GM23338 (cell line): Measurements from ENCODE around the gene TCF7L2. TPM values are rescaled to one million over a fixed set of nuclear protein-coding genes. Genes with fewer than 3 reads are reported as not detected.
A peak's percentile ranks its signal among the peaks of the same experiment; 100 is the strongest.

Experiments
- ATAC-seq: fragments of 200-7000 bp; cut with Tn5 transposase; 3 replicates; pipeline ENCODE4 v1.9.1; 2020
- DNase-seq: peaks from one replicate; pipeline ENCODE4 v3.0.0-alpha.2; 2015; ENCODE audit warnings: low spot score
- H2AFZ ChIP-seq: fragments of 200-600 bp; sonication (generic); 2 replicates; pipeline ENCODE4 v1.8.0; 2016; ENCODE audit warnings: antibody characterized with exemption, mild to moderate bottlenecking, moderate library complexity
- H3F3A ChIP-seq: fragments of 200-600 bp; sonication (generic); replicated peaks from 2 replicates; pipeline ENCODE4 v1.8.0; 2017; ENCODE audit warnings: antibody characterized with exemption, mixed run types, low read depth
- H3K27ac ChIP-seq: fragments of 200-600 bp; sonication (generic); 2 replicates; pipeline ENCODE4 v1.6.1; 2016; ENCODE audit warnings: low read depth
- H3K27me3 ChIP-seq: fragments of 200-600 bp; sonication (generic); 2 replicates; pipeline ENCODE4 v1.8.0; 2016; ENCODE audit warnings: mild to moderate bottlenecking, mixed run types, moderate library complexity; ENCODE audit not compliant: insufficient read depth
- H3K36me3 ChIP-seq: fragments of 200-600 bp; sonication (generic); 2 replicates; pipeline ENCODE4 v1.8.0; 2016; ENCODE audit warnings: mild to moderate bottlenecking; ENCODE audit not compliant: insufficient read depth
- H3K4me1 ChIP-seq: fragments of 200-600 bp; sonication (generic); 2 replicates; pipeline ENCODE4 v1.8.0; 2016; ENCODE audit warnings: mild to moderate bottlenecking, moderate library complexity; ENCODE audit not compliant: insufficient read depth
- H3K4me2 ChIP-seq: fragments of 200-600 bp; sonication (generic); 2 replicates; pipeline ENCODE4 v1.7.1; 2017; ENCODE audit warnings: mixed run types
- H3K4me3 ChIP-seq: fragments of 200-600 bp; sonication (generic); 2 replicates; pipeline ENCODE4 v1.6.1; 2016; ENCODE audit warnings: mixed run types
- H3K79me2 ChIP-seq: fragments of 200-600 bp; sonication (generic); replicated peaks from 2 replicates; pipeline ENCODE4 v1.8.0; 2017; ENCODE audit warnings: mild to moderate bottlenecking; ENCODE audit not compliant: insufficient read depth
- H3K9me2 ChIP-seq: fragments of 200-600 bp; sonication (generic); 2 replicates; pipeline ENCODE4 v1.8.0; 2017; ENCODE audit not compliant: insufficient read depth
- H4K20me1 ChIP-seq: fragments of 200-600 bp; sonication (generic); replicated peaks from 2 replicates; pipeline ENCODE4 v1.8.0; 2017; ENCODE audit warnings: mild to moderate bottlenecking; ENCODE audit not compliant: insufficient read depth
- H3K27ac Mint-ChIP-seq: 2 replicates; pipeline ENCODE4 v1.8.0; 2020; ENCODE audit warnings: inconsistent platforms, mild to moderate bottlenecking, moderate library complexity, mixed read lengths
- H3K27me3 Mint-ChIP-seq: 3 replicates; pipeline ENCODE4 v1.8.0; 2022; ENCODE audit warnings: low read depth, mild to moderate bottlenecking, moderate library complexity, mixed read lengths, inconsistent platforms; ENCODE audit not compliant: insufficient read depth, poor library complexity
- H3K36me3 Mint-ChIP-seq: 3 replicates; pipeline ENCODE4 v1.8.0; 2021; ENCODE audit warnings: low read depth, mild to moderate bottlenecking, inconsistent platforms, moderate library complexity, mixed read lengths
- H3K4me1 Mint-ChIP-seq: 3 replicates; pipeline ENCODE4 v1.8.0; 2020; ENCODE audit warnings: mild to moderate bottlenecking, inconsistent platforms, mixed read lengths
- H3K4me3 Mint-ChIP-seq: 3 replicates; pipeline ENCODE4 v1.8.0; 2021; ENCODE audit warnings: moderate library complexity, mild to moderate bottlenecking, inconsistent platforms, mixed read lengths
- H3K9me3 Mint-ChIP-seq: 3 replicates; pipeline ENCODE4 v1.8.0; 2020; ENCODE audit warnings: moderate library complexity, mild to moderate bottlenecking, inconsistent platforms, mixed read lengths
- CREB1 ChIP-seq: fragments of 250-450 bp; sonication (Bioruptor Pico); IDR thresholded peaks from 2 replicates; pipeline ENCODE4 v1.5.0; 2020; ENCODE audit warnings: low read depth, mild to moderate bottlenecking, moderate library complexity
- EZH2phosphoT487 ChIP-seq: fragments of 200-600 bp; sonication (generic); IDR thresholded peaks from one replicate; pipeline ENCODE4 v1.8.1; 2018; ENCODE audit warnings: antibody characterized with exemption; ENCODE audit not compliant: unreplicated experiment
- JUNB ChIP-seq: IDR thresholded peaks from one replicate; pipeline ENCODE4 v1.6.1; 2016; ENCODE audit warnings: antibody characterized with exemption; ENCODE audit not compliant: unreplicated experiment
- ZNF114 ChIP-seq: fragments of 250-450 bp; sonication (Bioruptor Pico); IDR thresholded peaks from 2 replicates; pipeline ENCODE4 v1.5.0; 2020; ENCODE audit warnings: mild to moderate bottlenecking, moderate library complexity
- ZNF331 ChIP-seq: fragments of 250-450 bp; sonication (Bioruptor Pico); IDR thresholded peaks from 2 replicates; pipeline ENCODE4 v1.5.0; 2020; ENCODE audit warnings: low read depth, mild to moderate bottlenecking, moderate library complexity
- polyA plus RNA-seq: library from polyadenylated mRNA; unstranded; fragments of >200 nt; fragmentation: Nextera tagmentation; extraction: Ambion mirVana; gene quantifications from 2 replicates; pipeline ENCODE4 v1.2.1, GENCODE V29; 2016
- total RNA-seq: library from RNA; depleted of rRNA; stranded (reverse); fragments of >200 nt; shearing (Covaris generic); gene quantifications from 2 replicates; pipeline ENCODE4 v1.2.3, GENCODE V29; 2014
- TF ChIP-seq, protein P1 (sequence below): IDR thresholded peaks from 2 replicates; pipeline ENCODE4 v1.6.1; 2016; ENCODE audit warnings: antibody characterized with exemption
- TF ChIP-seq, protein P2 (sequence below): fragments of 250-450 bp; sonication (Bioruptor Pico); IDR thresholded peaks from 2 replicates; pipeline ENCODE4 v1.5.0; 2020; ENCODE audit warnings: mild to moderate bottlenecking, moderate library complexity
- TF ChIP-seq, protein P3 (sequence below), 2 experiments: fragments of 200-600 bp in 1 of 2; sonication (generic) in 1 of 2; conservative IDR thresholded peaks; 2 replicates each; pipeline versions ENCODE4 v1.5.1 to v1.6.1; 2016 to 2017; ENCODE audit warnings: antibody characterized with exemption in 2 of 2, low read depth in 2 of 2, mild to moderate bottlenecking in 2 of 2, moderate library complexity in 1 of 2

TCF7L2 gene
- total and polyA plus RNA-seq, 2 experiments from 2014 or later: 32.2 to 80.8 TPM

DNA sequence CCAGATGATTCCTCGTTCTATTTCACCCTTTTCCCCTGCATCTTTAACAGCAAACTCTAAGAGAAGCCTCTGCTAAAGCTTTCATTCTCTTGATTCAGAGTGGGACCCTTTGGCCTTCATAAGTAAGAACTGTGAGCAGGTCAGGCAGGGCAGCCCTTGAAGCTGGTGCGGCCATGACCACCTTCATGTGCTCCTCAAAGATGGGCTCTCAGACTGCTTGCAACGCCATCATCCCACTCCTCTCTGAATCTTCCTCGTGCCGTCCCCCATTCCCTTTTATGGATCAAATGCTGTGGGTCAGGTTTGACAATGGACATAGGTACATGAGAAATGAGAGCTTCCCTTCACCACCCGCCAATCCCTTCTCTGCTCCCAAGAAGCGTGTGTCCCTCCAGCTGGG lies 207.4 kb downstream of the TCF7L2 start:
- Histone ChIP-seq H3K9me2 (no peaks in the 10 kb centered on the region), H3K27ac (0 out of 2 replicates have a peak overlapping the region, but pooled peaks have one; percentile 63), H2AFZ (no peak overlapping the region), H3K4me3 (no peak overlapping the region), H3K27me3 (no peaks in the 10 kb centered on the region), H3F3A (0 out of 2 replicates have a peak, but pooled peaks cover 20% of the 10 kb centered on the region), H3K4me1 (peaks cover 45% of the 10 kb centered on the region), H3K4me2 (no peak overlapping the region), H4K20me1 (peaks cover 14% of the 10 kb centered on the region), H3K36me3 (peaks cover 65% of the 10 kb centered on the region), H3K79me2 (no peaks in the 10 kb centered on the region)
- Mint-ChIP-seq H3K27me3 (peaks cover 20% of the 10 kb centered on the region), H3K4me1 (peaks cover 34% of the 10 kb centered on the region), H3K4me3 (no peak overlapping the region), H3K9me3 (no peaks in the 10 kb centered on the region), H3K36me3 (peaks cover 91% of the 10 kb centered on the region), H3K27ac (peak overlapping the region; percentile 57; the same call in 1 of the 2 replicates)
- TF ChIP-seq CREB1 (CRISPR knock-in tag) (no peak), ZNF114 (CRISPR knock-in tag) (no peak)
- TF ChIP-seq, protein P1, sequence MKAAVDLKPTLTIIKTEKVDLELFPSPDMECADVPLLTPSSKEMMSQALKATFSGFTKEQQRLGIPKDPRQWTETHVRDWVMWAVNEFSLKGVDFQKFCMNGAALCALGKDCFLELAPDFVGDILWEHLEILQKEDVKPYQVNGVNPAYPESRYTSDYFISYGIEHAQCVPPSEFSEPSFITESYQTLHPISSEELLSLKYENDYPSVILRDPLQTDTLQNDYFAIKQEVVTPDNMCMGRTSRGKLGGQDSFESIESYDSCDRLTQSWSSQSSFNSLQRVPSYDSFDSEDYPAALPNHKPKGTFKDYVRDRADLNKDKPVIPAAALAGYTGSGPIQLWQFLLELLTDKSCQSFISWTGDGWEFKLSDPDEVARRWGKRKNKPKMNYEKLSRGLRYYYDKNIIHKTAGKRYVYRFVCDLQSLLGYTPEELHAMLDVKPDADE: no peak
- no peak for DNase-seq
- no peak for ATAC-seq

DNA sequence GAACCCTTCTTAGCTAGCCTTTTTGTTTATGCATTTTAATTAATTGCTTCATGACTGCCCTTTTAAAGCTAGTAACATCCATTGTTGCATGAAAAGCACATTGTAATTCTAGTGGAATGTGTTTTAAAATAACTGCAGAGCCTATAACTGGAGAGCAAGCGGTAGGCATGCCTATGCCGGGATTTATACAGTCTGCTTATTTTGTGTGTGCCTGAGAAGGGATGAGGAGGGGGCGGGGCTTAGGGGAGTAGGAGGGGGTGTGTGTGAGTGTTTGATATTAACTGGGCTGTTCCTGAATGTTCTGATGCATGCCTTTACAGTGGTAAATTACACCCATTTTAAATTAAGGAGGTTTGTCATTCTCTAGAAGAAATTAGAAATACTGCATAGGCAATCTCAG lies 208.1 kb downstream of the TCF7L2 start:
- Histone ChIP-seq H3K4me2 (no peak overlapping the region), H3F3A (0 out of 2 replicates have a peak, but pooled peaks cover 16% of the 10 kb centered on the region), H3K4me3 (no peak overlapping the region), H3K27ac (0 out of 2 replicates have a peak overlapping the region, but pooled peaks have one; percentile 63), H3K79me2 (no peaks in the 10 kb centered on the region), H3K27me3 (no peaks in the 10 kb centered on the region), H2AFZ (no peak overlapping the region), H4K20me1 (peaks cover 14% of the 10 kb centered on the region), H3K4me1 (peaks cover 52% of the 10 kb centered on the region), H3K36me3 (peaks cover 57% of the 10 kb centered on the region), H3K9me2 (no peaks in the 10 kb centered on the region)
- Mint-ChIP-seq H3K9me3 (no peaks in the 10 kb centered on the region), H3K27me3 (peaks cover 17% of the 10 kb centered on the region), H3K36me3 (peaks cover 86% of the 10 kb centered on the region), H3K4me1 (peaks cover 39% of the 10 kb centered on the region), H3K4me3 (no peak overlapping the region), H3K27ac (no peak overlapping the region)
- ATAC-seq: peak; percentile 30; the same call in 2 of the 3 replicates
- DNase-seq: peak; percentile 41
- TF ChIP-seq EZH2phosphoT487 (no peak), CREB1 (CRISPR knock-in tag) (no peak), ZNF114 (CRISPR knock-in tag) (no peak), JUNB (no peak), ZNF331 (CRISPR knock-in tag) (no peak)
- TF ChIP-seq, protein P2, sequence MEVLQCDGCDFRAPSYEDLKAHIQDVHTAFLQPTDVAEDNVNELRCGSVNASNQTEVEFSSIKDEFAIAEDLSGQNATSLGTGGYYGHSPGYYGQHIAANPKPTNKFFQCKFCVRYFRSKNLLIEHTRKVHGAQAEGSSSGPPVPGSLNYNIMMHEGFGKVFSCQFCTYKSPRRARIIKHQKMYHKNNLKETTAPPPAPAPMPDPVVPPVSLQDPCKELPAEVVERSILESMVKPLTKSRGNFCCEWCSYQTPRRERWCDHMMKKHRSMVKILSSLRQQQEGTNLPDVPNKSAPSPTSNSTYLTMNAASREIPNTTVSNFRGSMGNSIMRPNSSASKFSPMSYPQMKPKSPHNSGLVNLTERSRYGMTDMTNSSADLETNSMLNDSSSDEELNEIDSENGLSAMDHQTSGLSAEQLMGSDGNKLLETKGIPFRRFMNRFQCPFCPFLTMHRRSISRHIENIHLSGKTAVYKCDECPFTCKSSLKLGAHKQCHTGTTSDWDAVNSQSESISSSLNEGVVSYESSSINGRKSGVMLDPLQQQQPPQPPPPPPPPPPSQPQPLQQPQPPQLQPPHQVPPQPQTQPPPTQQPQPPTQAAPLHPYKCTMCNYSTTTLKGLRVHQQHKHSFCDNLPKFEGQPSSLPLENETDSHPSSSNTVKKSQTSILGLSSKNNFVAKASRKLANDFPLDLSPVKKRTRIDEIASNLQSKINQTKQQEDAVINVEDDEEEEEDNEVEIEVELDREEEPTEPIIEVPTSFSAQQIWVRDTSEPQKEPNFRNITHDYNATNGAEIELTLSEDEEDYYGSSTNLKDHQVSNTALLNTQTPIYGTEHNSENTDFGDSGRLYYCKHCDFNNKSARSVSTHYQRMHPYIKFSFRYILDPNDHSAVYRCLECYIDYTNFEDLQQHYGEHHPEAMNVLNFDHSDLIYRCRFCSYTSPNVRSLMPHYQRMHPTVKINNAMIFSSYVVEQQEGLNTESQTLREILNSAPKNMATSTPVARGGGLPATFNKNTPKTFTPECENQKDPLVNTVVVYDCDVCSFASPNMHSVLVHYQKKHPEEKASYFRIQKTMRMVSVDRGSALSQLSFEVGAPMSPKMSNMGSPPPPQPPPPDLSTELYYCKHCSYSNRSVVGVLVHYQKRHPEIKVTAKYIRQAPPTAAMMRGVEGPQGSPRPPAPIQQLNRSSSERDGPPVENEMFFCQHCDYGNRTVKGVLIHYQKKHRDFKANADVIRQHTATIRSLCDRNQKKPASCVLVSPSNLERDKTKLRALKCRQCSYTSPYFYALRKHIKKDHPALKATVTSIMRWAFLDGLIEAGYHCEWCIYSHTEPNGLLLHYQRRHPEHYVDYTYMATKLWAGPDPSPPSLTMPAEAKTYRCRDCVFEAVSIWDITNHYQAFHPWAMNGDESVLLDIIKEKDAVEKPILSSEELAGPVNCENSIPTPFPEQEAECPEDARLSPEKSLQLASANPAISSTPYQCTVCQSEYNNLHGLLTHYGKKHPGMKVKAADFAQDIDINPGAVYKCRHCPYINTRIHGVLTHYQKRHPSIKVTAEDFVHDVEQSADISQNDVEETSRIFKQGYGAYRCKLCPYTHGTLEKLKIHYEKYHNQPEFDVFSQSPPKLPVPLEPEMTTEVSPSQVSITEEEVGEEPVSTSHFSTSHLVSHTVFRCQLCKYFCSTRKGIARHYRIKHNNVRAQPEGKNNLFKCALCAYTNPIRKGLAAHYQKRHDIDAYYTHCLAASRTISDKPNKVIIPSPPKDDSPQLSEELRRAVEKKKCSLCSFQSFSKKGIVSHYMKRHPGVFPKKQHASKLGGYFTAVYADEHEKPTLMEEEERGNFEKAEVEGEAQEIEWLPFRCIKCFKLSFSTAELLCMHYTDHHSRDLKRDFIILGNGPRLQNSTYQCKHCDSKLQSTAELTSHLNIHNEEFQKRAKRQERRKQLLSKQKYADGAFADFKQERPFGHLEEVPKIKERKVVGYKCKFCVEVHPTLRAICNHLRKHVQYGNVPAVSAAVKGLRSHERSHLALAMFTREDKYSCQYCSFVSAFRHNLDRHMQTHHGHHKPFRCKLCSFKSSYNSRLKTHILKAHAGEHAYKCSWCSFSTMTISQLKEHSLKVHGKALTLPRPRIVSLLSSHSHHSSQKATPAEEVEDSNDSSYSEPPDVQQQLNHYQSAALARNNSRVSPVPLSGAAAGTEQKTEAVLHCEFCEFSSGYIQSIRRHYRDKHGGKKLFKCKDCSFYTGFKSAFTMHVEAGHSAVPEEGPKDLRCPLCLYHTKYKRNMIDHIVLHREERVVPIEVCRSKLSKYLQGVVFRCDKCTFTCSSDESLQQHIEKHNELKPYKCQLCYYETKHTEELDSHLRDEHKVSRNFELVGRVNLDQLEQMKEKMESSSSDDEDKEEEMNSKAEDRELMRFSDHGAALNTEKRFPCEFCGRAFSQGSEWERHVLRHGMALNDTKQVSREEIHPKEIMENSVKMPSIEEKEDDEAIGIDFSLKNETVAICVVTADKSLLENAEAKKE (CRISPR knock-in tag): no peak
- TF ChIP-seq, protein P3, sequence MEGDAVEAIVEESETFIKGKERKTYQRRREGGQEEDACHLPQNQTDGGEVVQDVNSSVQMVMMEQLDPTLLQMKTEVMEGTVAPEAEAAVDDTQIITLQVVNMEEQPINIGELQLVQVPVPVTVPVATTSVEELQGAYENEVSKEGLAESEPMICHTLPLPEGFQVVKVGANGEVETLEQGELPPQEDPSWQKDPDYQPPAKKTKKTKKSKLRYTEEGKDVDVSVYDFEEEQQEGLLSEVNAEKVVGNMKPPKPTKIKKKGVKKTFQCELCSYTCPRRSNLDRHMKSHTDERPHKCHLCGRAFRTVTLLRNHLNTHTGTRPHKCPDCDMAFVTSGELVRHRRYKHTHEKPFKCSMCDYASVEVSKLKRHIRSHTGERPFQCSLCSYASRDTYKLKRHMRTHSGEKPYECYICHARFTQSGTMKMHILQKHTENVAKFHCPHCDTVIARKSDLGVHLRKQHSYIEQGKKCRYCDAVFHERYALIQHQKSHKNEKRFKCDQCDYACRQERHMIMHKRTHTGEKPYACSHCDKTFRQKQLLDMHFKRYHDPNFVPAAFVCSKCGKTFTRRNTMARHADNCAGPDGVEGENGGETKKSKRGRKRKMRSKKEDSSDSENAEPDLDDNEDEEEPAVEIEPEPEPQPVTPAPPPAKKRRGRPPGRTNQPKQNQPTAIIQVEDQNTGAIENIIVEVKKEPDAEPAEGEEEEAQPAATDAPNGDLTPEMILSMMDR (conservative IDR thresholded peaks at IDR 0.05; ENCODE audit: low read depth in 2 of 2): no peak
